Liver (tissue), 9 donors: Measurements from ENCODE around the gene ZNF746. TPM values are rescaled to one million over a fixed set of nuclear protein-coding genes. Genes with fewer than 3 reads are reported as not detected.

Experiments used
- DNase-seq: peaks from one replicate; pipeline ENCODE4 v3.0.0-alpha.2; 2017; ENCODE audit warnings: low spot score
- H3K27ac ChIP-seq, 2 donors: one replicate each; pipeline ENCODE4 v1.7.0; 2013; ENCODE audit warnings: inconsistent platforms in 2 of 2, low read length in 2 of 2, control low read depth in 1 of 2, low read depth in 1 of 2, mild to moderate bottlenecking in 1 of 2
- H3K27me3 ChIP-seq, 4 donors: one replicate each; pipeline versions ENCODE4 v1.6.1 to v1.7.0; 2013; ENCODE audit warnings: low read length in 3 of 4, inconsistent platforms in 1 of 4, mild to moderate bottlenecking in 1 of 4, moderate library complexity in 1 of 4; ENCODE audit not compliant: control insufficient read depth in 4 of 4, insufficient read depth in 4 of 4
- H3K36me3 ChIP-seq, 4 donors: one replicate each; pipeline versions ENCODE4 v1.6.1 to v1.7.0; 2013; ENCODE audit warnings: low read length in 3 of 4, mild to moderate bottlenecking in 3 of 4, low read depth in 1 of 4, moderate library complexity in 1 of 4; ENCODE audit not compliant: control insufficient read depth in 4 of 4, insufficient read depth in 3 of 4
- H3K4me1 ChIP-seq, 4 donors: one replicate each; pipeline versions ENCODE4 v1.6.1 to v1.7.0; 2013; ENCODE audit warnings: low read length in 3 of 4, mild to moderate bottlenecking in 3 of 4, moderate library complexity in 1 of 4; ENCODE audit not compliant: control insufficient read depth in 4 of 4, insufficient read depth in 4 of 4
- H3K4me3 ChIP-seq, 3 donors: one replicate each; pipeline versions ENCODE4 v1.6.1 to v1.7.0; 2013; ENCODE audit warnings: low read length in 3 of 3, control low read depth in 1 of 3, low read depth in 1 of 3, mild to moderate bottlenecking in 1 of 3
- H3K9ac ChIP-seq, 2 donors: one replicate each; pipeline ENCODE4 v1.7.0; 2013; ENCODE audit warnings: low read length in 2 of 2, mild to moderate bottlenecking in 2 of 2, moderate library complexity in 2 of 2, control low read depth in 1 of 2, low read depth in 1 of 2
- H3K9me3 ChIP-seq, 4 donors: one replicate each; pipeline versions ENCODE4 v1.6.1 to v1.7.0; 2013; ENCODE audit warnings: low read length in 3 of 4; ENCODE audit not compliant: control insufficient read depth in 4 of 4
- CTCF ChIP-seq: fragments of 150-350 bp; IDR thresholded peaks from 2 replicates; pipeline ENCODE4 v1.5.1; 2017; ENCODE audit warnings: improper control_type of control experiment, low read depth, low read length; ENCODE audit not compliant: missing input control
- EGR1 ChIP-seq, 2 donors: IDR thresholded peaks; 2 replicates each; pipeline ENCODE4 v1.6.1; 2016 to 2018; ENCODE audit warnings: antibody characterized with exemption in 2 of 2, low read depth in 2 of 2
- FOXA1 ChIP-seq: IDR thresholded peaks from 2 replicates; pipeline ENCODE4 v1.6.1; 2016; ENCODE audit warnings: antibody characterized with exemption
- FOXA2 ChIP-seq: IDR thresholded peaks from 2 replicates; pipeline ENCODE4 v1.6.1; 2016; ENCODE audit warnings: antibody characterized with exemption
- GABPA ChIP-seq, 2 donors: IDR thresholded peaks in 1 of 2; conservative IDR thresholded peaks in 1 of 2; 2 replicates each; pipeline ENCODE4 v1.6.1; 2016; ENCODE audit warnings: antibody characterized with exemption in 2 of 2, mild to moderate bottlenecking in 1 of 2, moderate library complexity in 1 of 2
- HNF4A ChIP-seq, 2 donors: conservative IDR thresholded peaks; 2 replicates each; pipeline ENCODE4 v1.6.1; 2016; ENCODE audit warnings: antibody characterized with exemption in 2 of 2, mild to moderate bottlenecking in 2 of 2
- HNF4G ChIP-seq: IDR thresholded peaks from 2 replicates; pipeline ENCODE4 v1.6.1; 2016; ENCODE audit warnings: antibody characterized with exemption
- JUND ChIP-seq, 2 donors: IDR thresholded peaks; 2 replicates each; pipeline ENCODE4 v1.6.1; 2016; ENCODE audit warnings: antibody characterized with exemption in 2 of 2
- NR2F2 ChIP-seq: IDR thresholded peaks from 2 replicates; pipeline ENCODE4 v1.6.1; 2016; ENCODE audit warnings: antibody characterized with exemption
- RAD21 ChIP-seq, 2 donors: IDR thresholded peaks; 2 replicates each; pipeline ENCODE4 v1.6.1; 2016; ENCODE audit warnings: antibody characterized with exemption in 2 of 2, mild to moderate bottlenecking in 2 of 2
- RXRA ChIP-seq, 2 donors: IDR thresholded peaks; 2 replicates each; pipeline ENCODE4 v1.6.1; 2017 to 2018; ENCODE audit warnings: antibody characterized with exemption in 2 of 2, mild to moderate bottlenecking in 1 of 2
- SP1 ChIP-seq: IDR thresholded peaks from 2 replicates; pipeline ENCODE4 v1.6.1; 2018; ENCODE audit warnings: antibody characterized with exemption, mild to moderate bottlenecking
- TAF1 ChIP-seq: conservative IDR thresholded peaks from 2 replicates; pipeline ENCODE4 v1.6.1; 2016; ENCODE audit warnings: antibody characterized with exemption, mild to moderate bottlenecking
- YY1 ChIP-seq: IDR thresholded peaks from 2 replicates; pipeline ENCODE4 v1.6.1; 2016; ENCODE audit warnings: antibody characterized with exemption, mild to moderate bottlenecking
- WGBS: extraction: QIAGEN DNeasy Blood & Tissue Kit; methylation state at CpG from one replicate; pipeline ENCODE4 v1.1.7; 2013; 5-methylcytosine and 5-hydroxymethylcytosine counted together
- polyA plus RNA-seq, 2 donors: library from polyadenylated mRNA; stranded (reverse) in 1 of 2; unstranded in 1 of 2; fragments of 200-250 nt in 1 of 2; fragments of >200 nt in 1 of 2; fragmentation: Nextera tagmentation in 1 of 2; extraction: Ambion mirVana in 1 of 2; gene quantifications; one replicate each; pipeline versions ENCODE4 v1.2.1 to v1.2.3, GENCODE V29; 2013 to 2015
- total RNA-seq, 2 donors: library from RNA; depleted of rRNA; stranded (reverse); fragments of >200 nt; gene quantifications; one replicate each; pipeline ENCODE4 v1.2.3, GENCODE V29; 2014
- TF ChIP-seq, protein P1 (sequence below): IDR thresholded peaks from 2 replicates; pipeline ENCODE4 v1.6.1; 2016; ENCODE audit warnings: antibody characterized with exemption, mild to moderate bottlenecking
- TF ChIP-seq, protein P2 (sequence below): IDR thresholded peaks from 2 replicates; pipeline ENCODE4 v1.6.1; 2016; ENCODE audit warnings: antibody characterized with exemption
- TF ChIP-seq, protein P3 (sequence below): IDR thresholded peaks from 2 replicates; pipeline ENCODE4 v1.6.1; 2016; ENCODE audit warnings: antibody characterized with exemption
- TF ChIP-seq, protein P4 (sequence below): IDR thresholded peaks from 2 replicates; pipeline ENCODE4 v1.6.1; 2016; ENCODE audit warnings: antibody characterized with exemption
- donor health status: healthy.
- donor health status: healthy.
- donor health status: healthy.
- donor health status: healthy.
- donor health status: healthy.

ZNF746 gene
- total and polyA plus RNA-seq, 4 donors = 3.8 to 13.5 (median 9.2) TPM

GRCh38 chr7:149475121-149476045 is 22.2 kb downstream of the ZNF746 start:
- Histone ChIP-seq H3K27me3 (no peaks in the 10 kb centered on the region), H3K4me1 (no peaks in the 10 kb centered on the region), H3K9me3 (no peaks in the 10 kb centered on the region), H3K27ac (no peak overlapping the region), H3K36me3 (peaks cover 8 to 46% (median 25%) of the 10 kb centered on the region in 4 donors), H3K9ac (no peak overlapping the region), H3K4me3 (no peak overlapping the region)
- no peak for DNase-seq
- TF ChIP-seq YY1 (no peak), NR2F2 (no peak), TAF1 (no peak), HNF4A (conservative IDR thresholded peaks at IDR 0.05) (no peak), RAD21 (IDR thresholded peaks at IDR 0.05) (no peak), JUND (IDR thresholded peaks at IDR 0.05) (no peak), HNF4G (no peak), EGR1 (IDR thresholded peaks at IDR 0.05; ENCODE audit: low read depth in 2 of 2) (no peak), CTCF (no peak), GABPA (IDR thresholded peaks at IDR 0.05 in 1 of 2, conservative IDR thresholded peaks at IDR 0.05 in 1 of 2) (no peak), RXRA (IDR thresholded peaks at IDR 0.05) (no peak), SP1 (no peak), FOXA2 (no peak), FOXA1 (no peak)
- TF ChIP-seq, protein P1, sequence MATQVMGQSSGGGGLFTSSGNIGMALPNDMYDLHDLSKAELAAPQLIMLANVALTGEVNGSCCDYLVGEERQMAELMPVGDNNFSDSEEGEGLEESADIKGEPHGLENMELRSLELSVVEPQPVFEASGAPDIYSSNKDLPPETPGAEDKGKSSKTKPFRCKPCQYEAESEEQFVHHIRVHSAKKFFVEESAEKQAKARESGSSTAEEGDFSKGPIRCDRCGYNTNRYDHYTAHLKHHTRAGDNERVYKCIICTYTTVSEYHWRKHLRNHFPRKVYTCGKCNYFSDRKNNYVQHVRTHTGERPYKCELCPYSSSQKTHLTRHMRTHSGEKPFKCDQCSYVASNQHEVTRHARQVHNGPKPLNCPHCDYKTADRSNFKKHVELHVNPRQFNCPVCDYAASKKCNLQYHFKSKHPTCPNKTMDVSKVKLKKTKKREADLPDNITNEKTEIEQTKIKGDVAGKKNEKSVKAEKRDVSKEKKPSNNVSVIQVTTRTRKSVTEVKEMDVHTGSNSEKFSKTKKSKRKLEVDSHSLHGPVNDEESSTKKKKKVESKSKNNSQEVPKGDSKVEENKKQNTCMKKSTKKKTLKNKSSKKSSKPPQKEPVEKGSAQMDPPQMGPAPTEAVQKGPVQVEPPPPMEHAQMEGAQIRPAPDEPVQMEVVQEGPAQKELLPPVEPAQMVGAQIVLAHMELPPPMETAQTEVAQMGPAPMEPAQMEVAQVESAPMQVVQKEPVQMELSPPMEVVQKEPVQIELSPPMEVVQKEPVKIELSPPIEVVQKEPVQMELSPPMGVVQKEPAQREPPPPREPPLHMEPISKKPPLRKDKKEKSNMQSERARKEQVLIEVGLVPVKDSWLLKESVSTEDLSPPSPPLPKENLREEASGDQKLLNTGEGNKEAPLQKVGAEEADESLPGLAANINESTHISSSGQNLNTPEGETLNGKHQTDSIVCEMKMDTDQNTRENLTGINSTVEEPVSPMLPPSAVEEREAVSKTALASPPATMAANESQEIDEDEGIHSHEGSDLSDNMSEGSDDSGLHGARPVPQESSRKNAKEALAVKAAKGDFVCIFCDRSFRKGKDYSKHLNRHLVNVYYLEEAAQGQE = no peak
- TF ChIP-seq, protein P2, sequence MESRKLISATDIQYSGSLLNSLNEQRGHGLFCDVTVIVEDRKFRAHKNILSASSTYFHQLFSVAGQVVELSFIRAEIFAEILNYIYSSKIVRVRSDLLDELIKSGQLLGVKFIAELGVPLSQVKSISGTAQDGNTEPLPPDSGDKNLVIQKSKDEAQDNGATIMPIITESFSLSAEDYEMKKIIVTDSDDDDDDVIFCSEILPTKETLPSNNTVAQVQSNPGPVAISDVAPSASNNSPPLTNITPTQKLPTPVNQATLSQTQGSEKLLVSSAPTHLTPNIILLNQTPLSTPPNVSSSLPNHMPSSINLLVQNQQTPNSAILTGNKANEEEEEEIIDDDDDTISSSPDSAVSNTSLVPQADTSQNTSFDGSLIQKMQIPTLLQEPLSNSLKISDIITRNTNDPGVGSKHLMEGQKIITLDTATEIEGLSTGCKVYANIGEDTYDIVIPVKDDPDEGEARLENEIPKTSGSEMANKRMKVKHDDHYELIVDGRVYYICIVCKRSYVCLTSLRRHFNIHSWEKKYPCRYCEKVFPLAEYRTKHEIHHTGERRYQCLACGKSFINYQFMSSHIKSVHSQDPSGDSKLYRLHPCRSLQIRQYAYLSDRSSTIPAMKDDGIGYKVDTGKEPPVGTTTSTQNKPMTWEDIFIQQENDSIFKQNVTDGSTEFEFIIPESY = no peak
- TF ChIP-seq, protein P3, sequence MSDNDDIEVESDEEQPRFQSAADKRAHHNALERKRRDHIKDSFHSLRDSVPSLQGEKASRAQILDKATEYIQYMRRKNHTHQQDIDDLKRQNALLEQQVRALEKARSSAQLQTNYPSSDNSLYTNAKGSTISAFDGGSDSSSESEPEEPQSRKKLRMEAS = no peak
- TF ChIP-seq, protein P4, sequence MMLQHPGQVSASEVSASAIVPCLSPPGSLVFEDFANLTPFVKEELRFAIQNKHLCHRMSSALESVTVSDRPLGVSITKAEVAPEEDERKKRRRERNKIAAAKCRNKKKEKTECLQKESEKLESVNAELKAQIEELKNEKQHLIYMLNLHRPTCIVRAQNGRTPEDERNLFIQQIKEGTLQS = no peak
- WGBS = 96% methylated on average over 21 of the region's 21 CpGs
